ENCODE measurements around the gene KLHL29.

- TF ChIP-seq CTCF (IDR thresholded peaks at IDR 0.05 in 2 of 3, conservative IDR thresholded peaks at IDR 0.05 in 1 of 3; ENCODE audit: control insufficient read depth in 2 of 3, extremely low read depth in 1 of 3, insufficient read depth in 1 of 3, low read depth in 3 of 3, low read length in 3 of 3), result no peak
- TF ChIP-seq RB1 (IDR thresholded peaks at IDR 0.05; ENCODE audit: borderline replicate concordance), result no peak
- no peak for TF ChIP-seq RCOR1 (conservative IDR thresholded peaks at IDR 0.05; ENCODE audit: low read depth, low read length)
Observed at GRCh38 chr2:23478933-23479683, 94.1 kb downstream of the KLHL29 start.
